Neural cell (in vitro differentiated cells): ENCODE measurements around the gene PNKD. TPM values are rescaled to one million over a fixed set of nuclear protein-coding genes. Genes with fewer than 3 reads are reported as not detected.

Experiments used
- H2AFZ ChIP-seq: fragments of 200-600, 300-800 bp; sonication (generic), shearing (Covaris generic); 2 replicates; pipeline ENCODE4 v1.6.0; 2014; ENCODE audit warnings: low read depth, mild to moderate bottlenecking, antibody characterized with exemption, low read length, moderate library complexity
- H3F3A ChIP-seq: fragments of 200-600 bp; shearing (Covaris generic); 2 replicates; pipeline ENCODE4 v1.6.1; 2016; ENCODE audit warnings: mild to moderate bottlenecking, moderate library complexity, mixed read lengths, antibody characterized with exemption, low read length; ENCODE audit not compliant: insufficient read depth, poor library complexity, severe bottlenecking
- H3K27ac ChIP-seq: fragments of 200-600, 300-800 bp; sonication (generic), shearing (Covaris generic); 2 replicates; pipeline ENCODE4 v1.5.1; 2014; ENCODE audit warnings: mild to moderate bottlenecking, low read length, moderate library complexity
- H3K27me3 ChIP-seq: fragments of 300-800, 200-600 bp; sonication (generic), shearing (Covaris generic); 2 replicates; pipeline ENCODE4 v1.6.0; 2014; ENCODE audit warnings: mild to moderate bottlenecking, low read depth, low read length, moderate library complexity; ENCODE audit not compliant: insufficient read depth
- H3K36me3 ChIP-seq: fragments of 300-800, 200-600 bp; sonication (generic), shearing (Covaris generic); 2 replicates; pipeline ENCODE4 v1.5.1; 2014; ENCODE audit warnings: mild to moderate bottlenecking, antibody characterized with exemption, low read length, moderate library complexity; ENCODE audit not compliant: insufficient read depth
- H3K4me2 ChIP-seq: fragments of 300-800, 200-600 bp; sonication (generic), shearing (Covaris generic); 2 replicates; pipeline ENCODE4 v1.6.0; 2014; ENCODE audit warnings: mild to moderate bottlenecking, low read length
- H3K4me3 ChIP-seq: fragments of 300-800, 200-600 bp; sonication (generic), shearing (Covaris generic); 2 replicates; pipeline ENCODE4 v1.5.1; 2014; ENCODE audit warnings: mild to moderate bottlenecking, low read length, moderate library complexity
- H3K79me2 ChIP-seq: fragments of 200-600 bp; shearing (Covaris generic); replicated peaks from 2 replicates; pipeline ENCODE4 v1.6.0; 2014; ENCODE audit warnings: mild to moderate bottlenecking, low read length, moderate library complexity; ENCODE audit not compliant: insufficient read depth
- H3K9ac ChIP-seq: fragments of 300-800, 200-600 bp; sonication (generic), shearing (Covaris generic); 2 replicates; pipeline ENCODE4 v1.6.1; 2016; ENCODE audit warnings: mild to moderate bottlenecking, low read length, mixed read lengths
- H3K9me2 ChIP-seq: fragments of 200-600 bp; shearing (Covaris generic); 2 replicates; pipeline ENCODE4 v1.6.1; 2016; ENCODE audit warnings: mild to moderate bottlenecking, low read length, mixed read lengths; ENCODE audit not compliant: insufficient read depth
- H3K9me3 ChIP-seq: fragments of 200-600, 300-800 bp; sonication (generic), shearing (Covaris generic); 2 replicates; pipeline ENCODE4 v1.6.1; 2016; ENCODE audit warnings: mild to moderate bottlenecking, mixed run types, low read length, moderate library complexity, mixed read lengths
- H4K20me1 ChIP-seq: fragments of 200-600 bp; shearing (Covaris generic); 2 replicates; pipeline ENCODE4 v1.6.1; 2016; ENCODE audit warnings: mild to moderate bottlenecking, mixed run types; ENCODE audit not compliant: insufficient read depth
- CTCF ChIP-seq: fragments of 450-650 bp; IDR thresholded peaks from 2 replicates; pipeline ENCODE4 v1.5.1; 2014; ENCODE audit warnings: antibody characterized with exemption, mild to moderate bottlenecking, moderate library complexity; ENCODE audit not compliant: poor library complexity, severe bottlenecking
- EP300 ChIP-seq: fragments of 450-650 bp; conservative IDR thresholded peaks from 2 replicates; pipeline ENCODE4 v1.6.1; 2014; ENCODE audit warnings: antibody characterized with exemption, mild to moderate bottlenecking, moderate library complexity; ENCODE audit not compliant: poor library complexity, severe bottlenecking
- EZH2 ChIP-seq: fragments of 200-600, 300-800 bp; shearing (Covaris generic), sonication (generic); IDR thresholded peaks from 2 replicates; pipeline ENCODE4 v1.6.1; 2014; ENCODE audit warnings: antibody characterized with exemption, low read length, borderline replicate concordance, mild to moderate bottlenecking; ENCODE audit not compliant: insufficient read depth, poor library complexity, severe bottlenecking
- MXI1 ChIP-seq: fragments of 450-650 bp; conservative IDR thresholded peaks from 2 replicates; pipeline ENCODE4 v1.6.1; 2014; ENCODE audit warnings: antibody characterized with exemption, mild to moderate bottlenecking; ENCODE audit not compliant: poor library complexity, severe bottlenecking
- POLR2AphosphoS5 ChIP-seq: IDR thresholded peaks from 2 replicates; pipeline ENCODE4 v1.6.1; 2012
- RAD21 ChIP-seq: fragments of 450-650 bp; conservative IDR thresholded peaks from 2 replicates; pipeline ENCODE4 v1.6.1; 2014; ENCODE audit warnings: antibody characterized with exemption, mild to moderate bottlenecking, moderate library complexity
- REST ChIP-seq: IDR thresholded peaks from 2 replicates; pipeline ENCODE4 v1.6.1; 2012; ENCODE audit warnings: borderline replicate concordance
- SMC3 ChIP-seq: fragments of 450-650 bp; conservative IDR thresholded peaks from 2 replicates; pipeline ENCODE4 v1.6.1; 2014; ENCODE audit warnings: antibody characterized with exemption, mild to moderate bottlenecking, moderate library complexity; ENCODE audit not compliant: poor library complexity
- TAF1 ChIP-seq: IDR thresholded peaks from 2 replicates; pipeline ENCODE4 v1.6.1; 2012; ENCODE audit warnings: low read depth
- polyA plus RNA-seq: library from polyadenylated mRNA; depleted of rRNA; stranded (reverse); fragments of >200 nt; gene quantifications from 2 replicates; pipeline ENCODE4 v1.2.3, GENCODE V29; 2014

PNKD gene
- polyA plus RNA-seq, 1 donor from 2014 or later, result 59.7 TPM

- no peak overlapping the region for H3K27ac ChIP-seq
- no peaks in the 10 kb centered on the region for H4K20me1 ChIP-seq
- no peaks in the 10 kb centered on the region for H3K9me2 ChIP-seq
- H3K36me3 ChIP-seq, result peaks cover 12% of the 10 kb centered on the region
- H3K9me3 ChIP-seq, result no peaks in the 10 kb centered on the region
- no peak overlapping the region for H3K4me2 ChIP-seq
- H3K9ac ChIP-seq, result no peak overlapping the region
- H3K4me3 ChIP-seq, result no peak overlapping the region
- no peaks in the 10 kb centered on the region for H3K27me3 ChIP-seq
- no peak overlapping the region for H2AFZ ChIP-seq
- TF ChIP-seq EZH2, result no peak
- no peak for TF ChIP-seq CTCF
- no peak for TF ChIP-seq SMC3
- no peak for TF ChIP-seq EP300
- TF ChIP-seq POLR2AphosphoS5, result no peak
- no peak for TF ChIP-seq REST
- TF ChIP-seq MXI1, result no peak
- no peak for TF ChIP-seq RAD21
- TF ChIP-seq TAF1, result no peak
- no peaks in the 10 kb centered on the region for H3F3A ChIP-seq
- H3K79me2 ChIP-seq, result no peaks in the 10 kb centered on the region
Measured at GRCh38 chr2:218245214-218245613, 25.1 kb upstream of the PNKD start.

GRCh38 chr2:218249691-218250090 is 20.6 kb upstream of the PNKD start:
- TF ChIP-seq SMC3 (no peak), CTCF (no peak)
- peaks cover 14% of the 10 kb centered on the region for H3K36me3 ChIP-seq

More at GRCh38 chr2:218249691-218250090, 20.6 kb upstream of the PNKD start:
- no peaks in the 10 kb centered on the region for H3K27me3 ChIP-seq
- no peak overlapping the region for H3K27ac ChIP-seq
- H3K9me2 ChIP-seq, result no peaks in the 10 kb centered on the region
- no peak overlapping the region for H3K4me3 ChIP-seq
- no peaks in the 10 kb centered on the region for H3K9me3 ChIP-seq
- no peaks in the 10 kb centered on the region for H3F3A ChIP-seq
- no peak overlapping the region for H3K9ac ChIP-seq
- no peaks in the 10 kb centered on the region for H3K79me2 ChIP-seq
- no peaks in the 10 kb centered on the region for H4K20me1 ChIP-seq
- H2AFZ ChIP-seq, result no peak overlapping the region
- no peak overlapping the region for H3K4me2 ChIP-seq
